GM12878 (cell line): Measurements from ENCODE around the gene SRGAP2C.
"Not testable (repeated sequence)": the region's sequence is repeated elsewhere in the genome, so short reads cannot be mapped to it uniquely, and the experiment has no call there.

Source experiments
- CBX5 ChIP-seq: sonication (generic); IDR thresholded peaks from 2 replicates; pipeline ENCODE4 v1.6.1; 2016; ENCODE audit warnings: low read depth, moderate library complexity, mild to moderate bottlenecking, inconsistent platforms
- CREB1 ChIP-seq: IDR thresholded peaks from 2 replicates; pipeline ENCODE4 v1.6.1; 2012; ENCODE audit warnings: low read depth, mild to moderate bottlenecking, inconsistent platforms
- ETV6 ChIP-seq, 2 experiments: fragments of 450-650 bp in 1 of 2; IDR thresholded peaks in 1 of 2; conservative IDR thresholded peaks in 1 of 2; 2 replicates each; pipeline ENCODE4 v1.6.1; 2014; ENCODE audit warnings: antibody characterized with exemption in 1 of 2, borderline replicate concordance in 1 of 2, low read depth in 1 of 2, mild to moderate bottlenecking in 1 of 2, moderate library complexity in 1 of 2
- JUNB ChIP-seq: IDR thresholded peaks from 2 replicates; pipeline ENCODE4 v1.6.1; 2016; ENCODE audit warnings: antibody characterized with exemption, mild to moderate bottlenecking
- NFYA ChIP-seq: IDR thresholded peaks from 2 replicates; pipeline ENCODE4 v1.6.1; 2011; ENCODE audit warnings: low read depth, mild to moderate bottlenecking, low read length, improper control_type of control experiment, borderline replicate concordance
- NFYB ChIP-seq: IDR thresholded peaks from 2 replicates; pipeline ENCODE4 v1.6.1; 2011; ENCODE audit warnings: low read depth, mild to moderate bottlenecking, low read length, improper control_type of control experiment, moderate library complexity; ENCODE audit not compliant: insufficient read depth
- POLR2A ChIP-seq: IDR thresholded peaks from 2 replicates; pipeline ENCODE4 v1.6.1; 2011; ENCODE audit warnings: low read depth, mild to moderate bottlenecking, low read length
- RELA ChIP-seq: fragments of 450-650 bp; IDR thresholded peaks from 2 replicates; pipeline ENCODE4 v1.8.0; 2014; ENCODE audit warnings: borderline replicate concordance; ENCODE audit not compliant: partially characterized antibody
- RFX5 ChIP-seq: IDR thresholded peaks from 2 replicates; pipeline ENCODE4 v1.6.1; 2011; ENCODE audit warnings: low read depth, low read length, improper control_type of control experiment
- ZBED1 ChIP-seq: IDR thresholded peaks from 2 replicates; pipeline ENCODE4 v1.6.1; 2016; ENCODE audit warnings: borderline replicate concordance
- ZNF687 ChIP-seq: fragments of 450-650 bp; IDR thresholded peaks from 2 replicates; pipeline ENCODE4 v1.6.1; 2017; ENCODE audit warnings: mild to moderate bottlenecking, moderate library complexity
- TF ChIP-seq, protein P1 (sequence below), 3 experiments: IDR thresholded peaks in 2 of 3; conservative IDR thresholded peaks in 1 of 3; 2 replicates each; pipeline ENCODE4 v1.5.1; 2011; ENCODE audit warnings: low read depth in 3 of 3, low read length in 3 of 3, mild to moderate bottlenecking in 3 of 3, control low read depth in 2 of 3, moderate library complexity in 2 of 3, inconsistent platforms in 1 of 3, mixed read lengths in 1 of 3; ENCODE audit not compliant: control insufficient read depth in 2 of 3, insufficient read depth in 1 of 3; ENCODE audit errors: extremely low read depth in 1 of 3
- TF ChIP-seq, protein P2 (sequence below): IDR thresholded peaks from 2 replicates; pipeline ENCODE4 v1.6.1; 2012; ENCODE audit warnings: mild to moderate bottlenecking, low read depth, low read length

DNA sequence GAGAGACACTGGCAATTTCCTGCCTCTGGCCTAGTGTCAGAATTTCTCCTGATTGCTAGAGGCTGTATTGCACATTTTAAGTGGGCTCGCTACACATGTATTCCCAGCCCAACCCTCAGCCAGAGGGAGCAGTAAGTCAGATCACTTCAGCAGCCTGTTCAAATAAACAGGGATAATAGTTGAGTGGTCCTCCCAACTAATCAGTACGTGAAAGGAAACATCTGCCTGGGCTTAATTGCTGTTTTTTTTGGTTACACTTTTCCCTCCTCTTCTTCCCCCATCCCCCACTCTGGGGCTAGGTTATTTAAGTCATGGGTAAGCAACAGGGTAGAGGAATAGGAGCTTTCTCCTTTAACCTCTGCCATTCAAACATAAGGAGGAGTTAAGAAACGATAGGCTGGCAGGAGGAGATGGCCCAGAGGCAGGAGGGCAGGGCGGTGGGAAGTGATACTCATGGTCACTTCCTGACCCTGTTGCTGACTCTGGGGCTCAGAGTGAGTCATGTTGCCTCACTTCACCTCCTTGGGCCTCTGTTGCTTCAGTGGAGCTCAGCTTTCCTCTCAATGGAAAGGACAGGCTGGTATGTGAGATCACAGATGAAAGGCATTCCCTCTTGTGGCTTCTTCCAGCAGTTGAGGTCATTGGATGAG, 177.6 kb downstream of the SRGAP2C start:
- not testable (repeated sequence) for TF ChIP-seq CREB1; RFX5; POLR2A; CBX5; ZBED1; RELA; ETV6 (conservative IDR thresholded peaks at IDR 0.05 in 1 of 2, IDR thresholded peaks at IDR 0.05 in 1 of 2; ENCODE audit: borderline replicate concordance in 1 of 2, low read depth in 1 of 2); JUNB; NFYB; NFYA; ZNF687
- TF ChIP-seq, protein P1, sequence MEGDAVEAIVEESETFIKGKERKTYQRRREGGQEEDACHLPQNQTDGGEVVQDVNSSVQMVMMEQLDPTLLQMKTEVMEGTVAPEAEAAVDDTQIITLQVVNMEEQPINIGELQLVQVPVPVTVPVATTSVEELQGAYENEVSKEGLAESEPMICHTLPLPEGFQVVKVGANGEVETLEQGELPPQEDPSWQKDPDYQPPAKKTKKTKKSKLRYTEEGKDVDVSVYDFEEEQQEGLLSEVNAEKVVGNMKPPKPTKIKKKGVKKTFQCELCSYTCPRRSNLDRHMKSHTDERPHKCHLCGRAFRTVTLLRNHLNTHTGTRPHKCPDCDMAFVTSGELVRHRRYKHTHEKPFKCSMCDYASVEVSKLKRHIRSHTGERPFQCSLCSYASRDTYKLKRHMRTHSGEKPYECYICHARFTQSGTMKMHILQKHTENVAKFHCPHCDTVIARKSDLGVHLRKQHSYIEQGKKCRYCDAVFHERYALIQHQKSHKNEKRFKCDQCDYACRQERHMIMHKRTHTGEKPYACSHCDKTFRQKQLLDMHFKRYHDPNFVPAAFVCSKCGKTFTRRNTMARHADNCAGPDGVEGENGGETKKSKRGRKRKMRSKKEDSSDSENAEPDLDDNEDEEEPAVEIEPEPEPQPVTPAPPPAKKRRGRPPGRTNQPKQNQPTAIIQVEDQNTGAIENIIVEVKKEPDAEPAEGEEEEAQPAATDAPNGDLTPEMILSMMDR (IDR thresholded peaks at IDR 0.05 in 2 of 3, conservative IDR thresholded peaks at IDR 0.05 in 1 of 3; ENCODE audit: control insufficient read depth in 2 of 3, extremely low read depth in 1 of 3, insufficient read depth in 1 of 3, low read depth in 3 of 3, low read length in 3 of 3), result not testable (repeated sequence)
- TF ChIP-seq, protein P2, sequence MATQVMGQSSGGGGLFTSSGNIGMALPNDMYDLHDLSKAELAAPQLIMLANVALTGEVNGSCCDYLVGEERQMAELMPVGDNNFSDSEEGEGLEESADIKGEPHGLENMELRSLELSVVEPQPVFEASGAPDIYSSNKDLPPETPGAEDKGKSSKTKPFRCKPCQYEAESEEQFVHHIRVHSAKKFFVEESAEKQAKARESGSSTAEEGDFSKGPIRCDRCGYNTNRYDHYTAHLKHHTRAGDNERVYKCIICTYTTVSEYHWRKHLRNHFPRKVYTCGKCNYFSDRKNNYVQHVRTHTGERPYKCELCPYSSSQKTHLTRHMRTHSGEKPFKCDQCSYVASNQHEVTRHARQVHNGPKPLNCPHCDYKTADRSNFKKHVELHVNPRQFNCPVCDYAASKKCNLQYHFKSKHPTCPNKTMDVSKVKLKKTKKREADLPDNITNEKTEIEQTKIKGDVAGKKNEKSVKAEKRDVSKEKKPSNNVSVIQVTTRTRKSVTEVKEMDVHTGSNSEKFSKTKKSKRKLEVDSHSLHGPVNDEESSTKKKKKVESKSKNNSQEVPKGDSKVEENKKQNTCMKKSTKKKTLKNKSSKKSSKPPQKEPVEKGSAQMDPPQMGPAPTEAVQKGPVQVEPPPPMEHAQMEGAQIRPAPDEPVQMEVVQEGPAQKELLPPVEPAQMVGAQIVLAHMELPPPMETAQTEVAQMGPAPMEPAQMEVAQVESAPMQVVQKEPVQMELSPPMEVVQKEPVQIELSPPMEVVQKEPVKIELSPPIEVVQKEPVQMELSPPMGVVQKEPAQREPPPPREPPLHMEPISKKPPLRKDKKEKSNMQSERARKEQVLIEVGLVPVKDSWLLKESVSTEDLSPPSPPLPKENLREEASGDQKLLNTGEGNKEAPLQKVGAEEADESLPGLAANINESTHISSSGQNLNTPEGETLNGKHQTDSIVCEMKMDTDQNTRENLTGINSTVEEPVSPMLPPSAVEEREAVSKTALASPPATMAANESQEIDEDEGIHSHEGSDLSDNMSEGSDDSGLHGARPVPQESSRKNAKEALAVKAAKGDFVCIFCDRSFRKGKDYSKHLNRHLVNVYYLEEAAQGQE, result not testable (repeated sequence)
